H1 (cell line): ENCODE measurements around the gene LPXN. TPM values are rescaled to one million over a fixed set of nuclear protein-coding genes. Genes with fewer than 3 reads are reported as not detected.

ENCODE experiments used
- CTCF ChIA-PET: fragments of 300-600 bp; sonication (Branson Sonifier 250); formaldehyde crosslinking; loops from one replicate; lab custom pipeline; 2021; ENCODE audit not compliant: partially characterized antibody; lab: Charles Lee
- POLR2A ChIA-PET: fragments of 300-600 bp; sonication (Branson Sonifier 250); formaldehyde crosslinking; loops from one replicate; lab custom pipeline; 2021; ENCODE audit warnings: inconsistent platforms; ENCODE audit not compliant: partially characterized antibody; lab: Charles Lee
- DNase-seq, 2 experiments: peaks; one replicate each; pipeline versions ENCODE4 v3.0.0 to v3.0.0-alpha.2; 2010 to 2022; ENCODE audit warnings: low spot score in 2 of 2, low read depth in 1 of 2, mixed read lengths in 1 of 2
- FAIRE-seq: peaks from 2 replicates; lab custom pipeline; 2011; peaks lifted over from hg19 to GRCh38; lab: Jason Lieb, UNC
- H2AFZ ChIP-seq: 2 replicates; pipeline ENCODE4 v1.8.1; 2012; ENCODE audit warnings: low read length, inconsistent platforms
- H2AK5ac ChIP-seq: 2 replicates; pipeline ENCODE4 v1.6.1; 2013; ENCODE audit warnings: low read depth, low read length
- H2BK120ac ChIP-seq: replicated peaks from 2 replicates; pipeline ENCODE3; 2013; ENCODE audit warnings: low read depth, low read length, inconsistent platforms
- H2BK12ac ChIP-seq: 2 replicates; pipeline ENCODE4 v1.6.1; 2013; ENCODE audit warnings: low read depth, low read length
- H2BK15ac ChIP-seq: 2 replicates; pipeline ENCODE4 v1.6.1; 2013; ENCODE audit warnings: low read length
- H2BK20ac ChIP-seq: 2 replicates; pipeline ENCODE4 v1.6.1; 2013; ENCODE audit warnings: low read length
- H2BK5ac ChIP-seq: 2 replicates; pipeline ENCODE4 v1.6.1; 2013; ENCODE audit warnings: low read depth, low read length
- H3K14ac ChIP-seq: 2 replicates; pipeline ENCODE4 v1.6.1; 2013; ENCODE audit warnings: inconsistent platforms; ENCODE audit not compliant: insufficient read length
- H3K18ac ChIP-seq: 2 replicates; pipeline ENCODE4 v1.6.1; 2013; ENCODE audit warnings: low read length; ENCODE audit errors: extremely low read depth
- H3K23ac ChIP-seq: 2 replicates; pipeline ENCODE4 v1.6.1; 2013; ENCODE audit warnings: inconsistent platforms; ENCODE audit not compliant: insufficient read length
- H3K23me2 ChIP-seq: 2 replicates; pipeline ENCODE4 v1.6.1; 2013; ENCODE audit warnings: low read depth, low read length
- H3K27ac ChIP-seq: 2 replicates; pipeline ENCODE4 v1.6.1; 2011; ENCODE audit warnings: low read depth, low read length, inconsistent platforms
- H3K27me3 ChIP-seq, 4 experiments: replicated peaks in 1 of 4; 1 replicate in 1 of 4; 2 replicates in 3 of 4; pipeline versions ENCODE4 v1.6.1 to v1.8.1; 2011 to 2013; ENCODE audit warnings: low read length in 3 of 4, mild to moderate bottlenecking in 3 of 4, inconsistent platforms in 2 of 4, mixed read lengths in 2 of 4, moderate library complexity in 1 of 4; ENCODE audit not compliant: control insufficient read depth in 3 of 4, insufficient read depth in 3 of 4; ENCODE audit errors: extremely low read depth in 1 of 4
- H3K36me3 ChIP-seq, 4 experiments: 2 replicates each; pipeline versions ENCODE4 v1.6.1 to v1.8.1; 2011 to 2013; ENCODE audit warnings: mild to moderate bottlenecking in 4 of 4, low read length in 3 of 4, moderate library complexity in 2 of 4, control low read depth in 1 of 4, inconsistent platforms in 1 of 4; ENCODE audit not compliant: insufficient read depth in 4 of 4, control insufficient read depth in 2 of 4
- H3K4ac ChIP-seq: replicated peaks from 2 replicates; pipeline ENCODE3; 2013; ENCODE audit warnings: low read length, low read depth, mixed read lengths, inconsistent platforms; ENCODE audit not compliant: insufficient read length
- H3K4me1 ChIP-seq, 4 experiments: replicated peaks in 1 of 4; 1 replicate in 1 of 4; 2 replicates in 3 of 4; pipeline versions ENCODE4 v1.6.1 to v1.8.1; 2011 to 2013; ENCODE audit warnings: low read length in 3 of 4, inconsistent platforms in 2 of 4, mixed read lengths in 1 of 4; ENCODE audit not compliant: insufficient read depth in 4 of 4, control insufficient read depth in 3 of 4
- H3K4me2 ChIP-seq, 2 experiments: 2 replicates each; pipeline versions ENCODE4 v1.6.1 to v1.8.1; 2011 to 2013; ENCODE audit warnings: low read depth in 2 of 2, low read length in 2 of 2, control low read depth in 1 of 2, inconsistent platforms in 1 of 2, mild to moderate bottlenecking in 1 of 2; ENCODE audit not compliant: insufficient read depth in 1 of 2
- H3K4me3 ChIP-seq, 4 experiments: fragments of 200-600, 300-600 bp in 1 of 4; sonication (generic), shearing (Covaris generic), sonication (Bioruptor Twin) in 1 of 4; 2 replicates each; pipeline versions ENCODE4 v1.5.1 to v1.8.1; 2011 to 2016; ENCODE audit warnings: low read length in 4 of 4, low read depth in 3 of 4, control low read depth in 2 of 4, inconsistent platforms in 2 of 4, mild to moderate bottlenecking in 2 of 4, mixed read lengths in 1 of 4, moderate library complexity in 1 of 4; ENCODE audit not compliant: insufficient read depth in 2 of 4; ENCODE audit errors: extremely low read depth in 1 of 4
- H3K56ac ChIP-seq: replicated peaks from 2 replicates; pipeline ENCODE3; 2013; ENCODE audit warnings: low read depth, mild to moderate bottlenecking, mixed read lengths, low read length, inconsistent platforms; ENCODE audit not compliant: insufficient read length
- H3K79me1 ChIP-seq: 2 replicates; pipeline ENCODE4 v1.6.1; 2013; ENCODE audit warnings: low read depth, low read length, control low read depth
- H3K79me2 ChIP-seq, 2 experiments: 2 replicates each; pipeline versions ENCODE4 v1.6.1 to v1.8.1; 2012 to 2013; ENCODE audit warnings: low read length in 2 of 2, mild to moderate bottlenecking in 2 of 2, inconsistent platforms in 1 of 2; ENCODE audit not compliant: insufficient read depth in 2 of 2, control insufficient read depth in 1 of 2
- H3K9ac ChIP-seq, 4 experiments: replicated peaks in 1 of 4; 1 replicate in 1 of 4; 2 replicates in 3 of 4; pipeline versions ENCODE4 v1.6.1 to v1.8.1; 2011 to 2013; ENCODE audit warnings: low read depth in 3 of 4, low read length in 3 of 4, control low read depth in 2 of 4, mild to moderate bottlenecking in 2 of 4, moderate library complexity in 2 of 4, inconsistent platforms in 1 of 4; ENCODE audit errors: extremely low read depth in 1 of 4
- H3K9me3 ChIP-seq, 2 experiments: 2 replicates each; pipeline versions ENCODE4 v1.6.1 to v1.8.1; 2012 to 2013; ENCODE audit warnings: mild to moderate bottlenecking in 2 of 2, moderate library complexity in 2 of 2, control low read depth in 1 of 2, inconsistent platforms in 1 of 2, low read depth in 1 of 2, low read length in 1 of 2, mixed read lengths in 1 of 2; ENCODE audit not compliant: insufficient read depth in 2 of 2
- H4K20me1 ChIP-seq, 2 experiments: replicated peaks in 1 of 2; 2 replicates each; pipeline versions ENCODE3 to v1.8.1; 2011 to 2013; ENCODE audit warnings: inconsistent platforms in 2 of 2, low read length in 2 of 2, mild to moderate bottlenecking in 1 of 2; ENCODE audit not compliant: insufficient read depth in 2 of 2, control insufficient read depth in 1 of 2
- H4K5ac ChIP-seq: 2 replicates; pipeline ENCODE4 v1.6.1; 2013; ENCODE audit warnings: low read length, low read depth, mixed read lengths, inconsistent platforms; ENCODE audit not compliant: insufficient read length
- H4K8ac ChIP-seq: 2 replicates; pipeline ENCODE4 v1.8.0; 2013; ENCODE audit warnings: mild to moderate bottlenecking, moderate library complexity, low read length, inconsistent platforms; ENCODE audit not compliant: insufficient read depth; ENCODE audit errors: extremely low read depth
- H4K91ac ChIP-seq: replicated peaks from 2 replicates; pipeline ENCODE3; 2013; ENCODE audit warnings: low read length, mixed read lengths, inconsistent platforms; ENCODE audit not compliant: insufficient read length
- BRCA1 ChIP-seq: IDR thresholded peaks from 2 replicates; pipeline ENCODE4 v1.6.1; 2012; ENCODE audit warnings: low read depth, low read length, improper control_type of control experiment
- CBX8 ChIP-seq: fragments of 300-800, 300-1000 bp; sonication (generic); IDR thresholded peaks from 2 replicates; pipeline ENCODE4 v1.7.1; 2016; ENCODE audit warnings: low read depth, low read length, borderline replicate concordance
- CHD1 ChIP-seq: IDR thresholded peaks from 2 replicates; pipeline ENCODE4 v1.6.1; 2012; ENCODE audit warnings: low read depth, low read length, improper control_type of control experiment
- CTBP2 ChIP-seq: IDR thresholded peaks from 2 replicates; pipeline ENCODE4 v1.7.0; 2011; ENCODE audit warnings: borderline replicate concordance, mild to moderate bottlenecking, moderate library complexity, mixed read lengths, low read length; ENCODE audit not compliant: insufficient read depth, insufficient read length
- MAFK ChIP-seq: IDR thresholded peaks from 2 replicates; pipeline ENCODE4 v1.6.1; 2012; ENCODE audit warnings: low read depth, mild to moderate bottlenecking, improper control_type of control experiment, low read length
- WGBS, 2 experiments: shearing (Covaris generic) in 1 of 2; methylation state at CpG; one replicate each; pipeline versions ENCODE4 v1.1.6 to v1.1.7; 2013 to 2015; ENCODE audit warnings: low lambda C conversion rate in 2 of 2, mixed read lengths in 2 of 2, inconsistent platforms in 1 of 2, low coverage in 1 of 2, missing lambda C conversion rate in 1 of 2; ENCODE audit not compliant: insufficient replicate concordance in 2 of 2, insufficient coverage in 1 of 2, insufficient read length in 1 of 2; ENCODE audit errors: extremely low coverage in 1 of 2, missing lambda C conversion rate in 1 of 2; 5-methylcytosine and 5-hydroxymethylcytosine counted together
- polyA plus RNA-seq, 7 experiments: library from polyadenylated mRNA; depleted of rRNA in 3 of 7; stranded (reverse) in 5 of 7; unstranded in 2 of 7; fragments of >200 nt in 5 of 7; fragments of 200-250 nt in 2 of 7; gene quantifications; 1 replicate in 5 of 7; 2 replicates in 1 of 7; 4 replicates in 1 of 7; pipeline versions ENCODE4 v1.2.1 to v1.2.3, GENCODE V29; 2011 to 2013; ENCODE audit warnings: missing spikeins in 2 of 7, mixed read lengths in 2 of 7
- total RNA-seq: library from RNA; stranded (reverse); fragmentation: NEBNext Ultra II Directional; extraction: Animal tissue kit (Norgen Biotek cat#: 25700); gene quantifications from 2 replicates; pipeline ENCODE4 v1.2.1, GENCODE V29; 2021

The LPXN gene
- total and polyA plus RNA-seq, 2 of the 8 experiments (the other 6 are each of a cell fraction or from before 2014, with no cell fraction given) = 1.4 to 2.7 TPM

DNA sequence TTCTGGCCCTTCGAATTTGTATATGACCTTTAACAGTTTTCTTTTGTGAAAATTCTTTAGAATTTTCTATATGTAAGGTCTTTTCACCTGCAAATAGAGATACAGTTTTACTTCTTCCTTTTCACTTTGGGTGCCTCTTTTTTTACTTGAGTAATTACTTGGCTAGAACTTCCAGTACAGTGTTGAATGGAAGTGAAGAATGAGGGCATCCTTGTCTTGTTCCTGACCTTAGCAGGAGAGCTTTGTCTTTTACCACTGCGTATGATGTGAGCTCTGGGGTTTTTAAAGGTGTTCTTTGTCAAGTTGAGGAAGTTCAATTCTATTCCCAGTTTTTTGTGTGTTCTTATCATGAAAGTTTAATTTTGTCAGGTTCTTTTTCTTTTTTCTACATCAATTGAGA lies 24.9 kb upstream of the LPXN start:
- no peak for FAIRE-seq
- TF ChIP-seq CHD1 (no peak), MAFK (no peak), BRCA1 (no peak), CTBP2 (no peak), CBX8 (no peak)

More for the DNA sequence above, 24.9 kb upstream of the LPXN start:
- DNase-seq = no peak
- H3K4me3 ChIP-seq = no peak overlapping the region; a peak in 1 of 8 replicates
- H3K23ac ChIP-seq = no peak overlapping the region
- ChIA-PET CTCF (no interaction called here), POLR2A (no interaction called here)
- no peak overlapping the region for H3K14ac ChIP-seq
- H2BK20ac ChIP-seq = no peak overlapping the region
- no peak overlapping the region for H3K18ac ChIP-seq
- no peak overlapping the region for H4K8ac ChIP-seq
- H3K27ac ChIP-seq = no peak overlapping the region
- H2AFZ ChIP-seq = no peak overlapping the region
- no peaks in the 10 kb centered on the region for H3K27me3 ChIP-seq
- H2BK120ac ChIP-seq = no peak overlapping the region
- no peak overlapping the region for H3K56ac ChIP-seq
- H3K9me3 ChIP-seq = no peaks in the 10 kb centered on the region
- H2AK5ac ChIP-seq = no peak overlapping the region
- H4K20me1 ChIP-seq = peaks cover 6% of the 10 kb centered on the region in 2 experiments
- peak overlapping the region in 1 of 2 experiments; percentile 41; a peak in 1 of 4 replicates for H3K4me2 ChIP-seq
- 65% methylated on average over 2 of the region's 2 CpGs; no CpG with 5 or more reads in 1 of the 2 experiments for WGBS, 2 experiments
- no peak overlapping the region for H2BK5ac ChIP-seq
- H3K4me1 ChIP-seq = peaks cover 0 to 9% (median 0%) of the 10 kb centered on the region in 4 experiments; a peak in 1 of 7 replicates
- peaks cover 10 to 99% of the 10 kb centered on the region in 2 experiments; a peak in 3 of 4 replicates for H3K79me2 ChIP-seq
- H2BK12ac ChIP-seq = no peak overlapping the region
- H3K4ac ChIP-seq = no peak overlapping the region
- H3K36me3 ChIP-seq = peaks cover 0 to 4% (median 0%) of the 10 kb centered on the region in 4 experiments; a peak in 1 of 8 replicates
- no peak overlapping the region for H4K5ac ChIP-seq
- H3K79me1 ChIP-seq = no peaks in the 10 kb centered on the region; the same call in 1 of the 2 replicates
- no peaks in the 10 kb centered on the region for H3K23me2 ChIP-seq
- no peak overlapping the region for H3K9ac ChIP-seq
- H2BK15ac ChIP-seq = no peak overlapping the region
- no peak overlapping the region for H4K91ac ChIP-seq
